Measurements from ENCODE around the gene PBRM1. TPM values are rescaled to one million over a fixed set of nuclear protein-coding genes. Genes with fewer than 3 reads are reported as not detected.

The PBRM1 gene
- total RNA-seq, 2 experiments from 2014 or later, result 52.3 to 59.2 TPM

GRCh38 chr3:52523386-52524257 is 162.1 kb downstream of the PBRM1 start:
- peaks cover 7% of the 10 kb centered on the region for H3K36me3 Mint-ChIP-seq
- no peak overlapping the region for H3K4me3 Mint-ChIP-seq
- H3K4me1 Mint-ChIP-seq (ENCODE audit: low read depth), result no peaks in the 10 kb centered on the region
- H3K9me3 Mint-ChIP-seq, result no peaks in the 10 kb centered on the region
- intact Hi-C loops (cut with micrococcal nuclease), result no loop called here
- DNase-seq, result no peak
- H3K27me3 Mint-ChIP-seq, result no peaks in the 10 kb centered on the region
- ChIA-PET POLR2A (no interaction called here), CTCF (no interaction called here)
- no peak overlapping the region for H3K27ac Mint-ChIP-seq

GRCh38 chr3:52522651-52523251 is 163.0 kb downstream of the PBRM1 start:
- no peaks in the 10 kb centered on the region for H3K27me3 Mint-ChIP-seq
- no peak for DNase-seq
- H3K9me3 Mint-ChIP-seq, result no peaks in the 10 kb centered on the region
- intact Hi-C loops (cut with micrococcal nuclease), result no loop called here
- H3K27ac Mint-ChIP-seq, result no peak overlapping the region
- H3K36me3 Mint-ChIP-seq, result peaks cover 7% of the 10 kb centered on the region
- H3K4me3 Mint-ChIP-seq, result no peak overlapping the region
- ChIA-PET CTCF (no interaction called here), POLR2A (no interaction called here)
- H3K4me1 Mint-ChIP-seq (ENCODE audit: low read depth), result no peaks in the 10 kb centered on the region

GRCh38 chr3:52521881-52522650 is 163.6 kb downstream of the PBRM1 start:
- Mint-ChIP-seq H3K36me3 (peaks cover 7% of the 10 kb centered on the region), H3K27ac (no peak overlapping the region), H3K27me3 (no peaks in the 10 kb centered on the region), H3K4me3 (no peak overlapping the region), H3K9me3 (no peaks in the 10 kb centered on the region), H3K4me1 (ENCODE audit: low read depth) (no peaks in the 10 kb centered on the region)
- CTCF ChIA-PET, result no interaction called here
- POLR2A ChIA-PET, result no interaction called here
- DNase-seq, result no peak
- intact Hi-C loops (cut with micrococcal nuclease), result no loop called here

GRCh38 chr3:52521488-52521824 is 164.3 kb downstream of the PBRM1 start:
- ChIA-PET POLR2A (no interaction called here), CTCF (no interaction called here)
- Mint-ChIP-seq H3K27ac (no peak overlapping the region), H3K27me3 (no peaks in the 10 kb centered on the region), H3K36me3 (peaks cover 7% of the 10 kb centered on the region), H3K4me3 (no peak overlapping the region), H3K4me1 (ENCODE audit: low read depth) (no peaks in the 10 kb centered on the region), H3K9me3 (no peaks in the 10 kb centered on the region)
- intact Hi-C loops (cut with micrococcal nuclease), result no loop called here
- DNase-seq, result no peak

GRCh38 chr3:52520716-52521487 is 164.8 kb downstream of the PBRM1 start:
- H3K27ac Mint-ChIP-seq, result no peak overlapping the region
- no peaks in the 10 kb centered on the region for H3K27me3 Mint-ChIP-seq
- intact Hi-C loops (cut with micrococcal nuclease), result no loop called here
- H3K4me3 Mint-ChIP-seq, result no peak overlapping the region
- ChIA-PET POLR2A (no interaction called here), CTCF (no interaction called here)
- no peaks in the 10 kb centered on the region for H3K9me3 Mint-ChIP-seq
- H3K4me1 Mint-ChIP-seq (ENCODE audit: low read depth), result no peaks in the 10 kb centered on the region
- DNase-seq, result no peak
- peaks cover 7% of the 10 kb centered on the region for H3K36me3 Mint-ChIP-seq

GRCh38 chr3:52520141-52520667 is 165.5 kb downstream of the PBRM1 start:
- Mint-ChIP-seq H3K4me3 (no peak overlapping the region), H3K36me3 (peaks cover 7% of the 10 kb centered on the region), H3K27me3 (no peaks in the 10 kb centered on the region), H3K9me3 (no peaks in the 10 kb centered on the region), H3K27ac (no peak overlapping the region), H3K4me1 (ENCODE audit: low read depth) (no peaks in the 10 kb centered on the region)
- intact Hi-C loops (cut with micrococcal nuclease), result no loop called here
- POLR2A ChIA-PET, result no interaction called here
- CTCF ChIA-PET, result no interaction called here
- DNase-seq, result no peak

GRCh38 chr3:52519445-52520140 is 166.1 kb downstream of the PBRM1 start:
- Mint-ChIP-seq H3K27ac (no peak overlapping the region), H3K4me3 (no peak overlapping the region), H3K9me3 (no peaks in the 10 kb centered on the region), H3K36me3 (peaks cover 7% of the 10 kb centered on the region), H3K4me1 (ENCODE audit: low read depth) (no peaks in the 10 kb centered on the region), H3K27me3 (no peaks in the 10 kb centered on the region)
- POLR2A ChIA-PET, result no interaction called here
- DNase-seq, result no peak
- intact Hi-C loops (cut with micrococcal nuclease), result no loop called here
- CTCF ChIA-PET, result no interaction called here

GRCh38 chr3:52518723-52519444 is 166.8 kb downstream of the PBRM1 start:
- H3K27ac Mint-ChIP-seq, result no peak overlapping the region
- ChIA-PET CTCF (interaction anchor here (0.6 kb wide), 1 partner anchor 114 kb away, joined by 4 read pairs; no protein-coding TSS in a partner anchor), POLR2A (no interaction called here)
- no peak for DNase-seq
- intact Hi-C loops (cut with micrococcal nuclease), result no loop called here
- H3K4me3 Mint-ChIP-seq, result no peak overlapping the region
- no peaks in the 10 kb centered on the region for H3K4me1 Mint-ChIP-seq (ENCODE audit: low read depth)
- H3K36me3 Mint-ChIP-seq, result no peaks in the 10 kb centered on the region
- H3K9me3 Mint-ChIP-seq, result no peaks in the 10 kb centered on the region
- no peaks in the 10 kb centered on the region for H3K27me3 Mint-ChIP-seq

- H3K36me3 Mint-ChIP-seq, result no peaks in the 10 kb centered on the region
- no peaks in the 10 kb centered on the region for H3K4me1 Mint-ChIP-seq (ENCODE audit: low read depth)
- H3K27ac Mint-ChIP-seq, result no peak overlapping the region
- H3K27me3 Mint-ChIP-seq, result no peaks in the 10 kb centered on the region
- ChIA-PET CTCF (interaction anchor here (0.6 kb wide), 1 partner anchor 113 kb away, joined by 4 read pairs; no protein-coding TSS in a partner anchor), POLR2A (no interaction called here)
- no peak overlapping the region for H3K4me3 Mint-ChIP-seq
- intact Hi-C loops (cut with micrococcal nuclease), result no loop called here
- no peak for DNase-seq
- H3K9me3 Mint-ChIP-seq, result no peaks in the 10 kb centered on the region
Measured at GRCh38 chr3:52517796-52518722, 167.7 kb downstream of the PBRM1 start.

- intact Hi-C loops (cut with micrococcal nuclease), result no loop called here
- Mint-ChIP-seq H3K4me3 (no peak overlapping the region), H3K9me3 (no peaks in the 10 kb centered on the region), H3K36me3 (no peaks in the 10 kb centered on the region), H3K27ac (no peak overlapping the region), H3K4me1 (ENCODE audit: low read depth) (no peaks in the 10 kb centered on the region), H3K27me3 (no peaks in the 10 kb centered on the region)
- ChIA-PET CTCF (no interaction called here), POLR2A (no interaction called here)
- DNase-seq, result no peak
Measured at GRCh38 chr3:52516509-52517195, 169.1 kb downstream of the PBRM1 start.
